PC-3 (cell line): ENCODE results near the gene SPIRE2.

ENCODE experiments used
- EZH2 ChIP-seq: fragments of 300-600 bp; sonication (generic); IDR thresholded peaks from one replicate; pipeline ENCODE4 v1.6.1; 2017; ENCODE audit warnings: antibody characterized with exemption, mild to moderate bottlenecking, low read length; ENCODE audit not compliant: unreplicated experiment
- TF ChIP-seq, protein P1 (sequence below): fragments of 300-600 bp; sonication (generic); conservative IDR thresholded peaks from 2 replicates; pipeline ENCODE4 v1.5.1; 2017; ENCODE audit warnings: antibody characterized with exemption, low read depth, mild to moderate bottlenecking, low read length

DNA sequence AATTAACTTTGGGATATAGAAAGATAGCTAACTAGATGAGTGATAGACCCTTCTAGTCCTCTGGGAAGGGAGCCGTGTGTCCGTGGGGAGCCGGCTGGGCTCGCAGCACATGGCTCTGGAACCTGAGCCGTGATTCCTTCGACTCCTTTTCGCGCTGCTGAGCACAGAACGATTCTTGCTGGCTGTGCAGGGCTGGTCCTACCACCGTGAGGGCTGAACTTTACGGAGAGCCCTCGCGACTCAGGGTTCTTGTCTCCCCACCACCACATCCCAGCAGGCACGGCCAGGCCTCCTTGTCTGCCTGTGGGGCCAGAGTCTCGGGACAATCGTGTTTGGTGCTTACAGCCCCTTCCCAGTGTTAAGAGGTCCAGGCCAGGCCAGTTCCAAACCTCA is 31.3 kb downstream of the SPIRE2 start:
- TF ChIP-seq, protein P1, sequence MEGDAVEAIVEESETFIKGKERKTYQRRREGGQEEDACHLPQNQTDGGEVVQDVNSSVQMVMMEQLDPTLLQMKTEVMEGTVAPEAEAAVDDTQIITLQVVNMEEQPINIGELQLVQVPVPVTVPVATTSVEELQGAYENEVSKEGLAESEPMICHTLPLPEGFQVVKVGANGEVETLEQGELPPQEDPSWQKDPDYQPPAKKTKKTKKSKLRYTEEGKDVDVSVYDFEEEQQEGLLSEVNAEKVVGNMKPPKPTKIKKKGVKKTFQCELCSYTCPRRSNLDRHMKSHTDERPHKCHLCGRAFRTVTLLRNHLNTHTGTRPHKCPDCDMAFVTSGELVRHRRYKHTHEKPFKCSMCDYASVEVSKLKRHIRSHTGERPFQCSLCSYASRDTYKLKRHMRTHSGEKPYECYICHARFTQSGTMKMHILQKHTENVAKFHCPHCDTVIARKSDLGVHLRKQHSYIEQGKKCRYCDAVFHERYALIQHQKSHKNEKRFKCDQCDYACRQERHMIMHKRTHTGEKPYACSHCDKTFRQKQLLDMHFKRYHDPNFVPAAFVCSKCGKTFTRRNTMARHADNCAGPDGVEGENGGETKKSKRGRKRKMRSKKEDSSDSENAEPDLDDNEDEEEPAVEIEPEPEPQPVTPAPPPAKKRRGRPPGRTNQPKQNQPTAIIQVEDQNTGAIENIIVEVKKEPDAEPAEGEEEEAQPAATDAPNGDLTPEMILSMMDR: no peak
- no peak for TF ChIP-seq EZH2
